Ovary (tissue), 3 donors: ENCODE data around the gene RMND5B.

Source experiments
- CTCF ChIP-seq, 3 donors: fragments of 450-650 bp in 2 of 3; fragments of 200-600 bp in 1 of 3; IDR thresholded peaks; one replicate each; pipeline versions ENCODE4 v1.5.1 to v1.8.0; 2016 to 2022; ENCODE audit warnings: antibody characterized with exemption in 3 of 3, mild to moderate bottlenecking in 1 of 3
- EP300 ChIP-seq: sonication (generic); formaldehyde crosslinking; IDR thresholded peaks from one replicate; pipeline ENCODE4 v1.6.1; 2017; ENCODE audit warnings: antibody characterized with exemption
- donor health status: DM: no; HTN: no; CAD: no.

- no peak for TF ChIP-seq EP300
- no peak for TF ChIP-seq CTCF (IDR thresholded peaks at IDR 0.05)
Observed at GRCh38 chr5:178123094-178123965, 7.5 kb upstream of the RMND5B start.
